A549 (cell line): ENCODE data around the gene PLCH2.

Experiments
- HDAC2 ChIP-seq: fragments of 200-600 bp; sonication (generic); IDR thresholded peaks from 2 replicates; pipeline ENCODE4 v1.6.1; 2016
- KDM5A ChIP-seq: fragments of 200-600 bp; sonication (generic); IDR thresholded peaks from 2 replicates; pipeline ENCODE4 v1.6.1; 2016; ENCODE audit warnings: antibody characterized with exemption, mild to moderate bottlenecking
- MYC ChIP-seq: IDR thresholded peaks from 2 replicates; pipeline ENCODE4 v1.6.1; 2012; ENCODE audit warnings: mild to moderate bottlenecking, inconsistent platforms, low read length, improper control_type of control experiment, borderline replicate concordance
- NR3C1 ChIP-seq: fragments of >200 bp; sonication (Bioruptor Twin); formaldehyde crosslinking; IDR thresholded peaks from 3 replicates; pipeline ENCODE4 v1.6.1; 2017
- PBX3 ChIP-seq: IDR thresholded peaks from 2 replicates; pipeline ENCODE4 v1.6.1; 2012
- RCOR1 ChIP-seq: fragments of 150-350 bp; IDR thresholded peaks from 2 replicates; pipeline ENCODE4 v1.6.1; 2014; ENCODE audit warnings: antibody characterized with exemption, low read length, low read depth
- TP53 ChIP-seq: fragments of 250-450 bp; sonication (Bioruptor Pico); IDR thresholded peaks from 2 replicates; pipeline ENCODE4 v1.5.0; 2021; ENCODE audit warnings: mild to moderate bottlenecking, moderate library complexity
- ZSCAN20 ChIP-seq: fragments of 250-450 bp; sonication (Bioruptor Pico); IDR thresholded peaks from 2 replicates; pipeline ENCODE4 v1.8.0; 2022; ENCODE audit warnings: mild to moderate bottlenecking, moderate library complexity
- TF ChIP-seq, protein P1 (sequence below): fragments of >200 bp; sonication (Bioruptor Twin); formaldehyde crosslinking; IDR thresholded peaks from 3 replicates; pipeline ENCODE4 v1.5.1; 2016

DNA sequence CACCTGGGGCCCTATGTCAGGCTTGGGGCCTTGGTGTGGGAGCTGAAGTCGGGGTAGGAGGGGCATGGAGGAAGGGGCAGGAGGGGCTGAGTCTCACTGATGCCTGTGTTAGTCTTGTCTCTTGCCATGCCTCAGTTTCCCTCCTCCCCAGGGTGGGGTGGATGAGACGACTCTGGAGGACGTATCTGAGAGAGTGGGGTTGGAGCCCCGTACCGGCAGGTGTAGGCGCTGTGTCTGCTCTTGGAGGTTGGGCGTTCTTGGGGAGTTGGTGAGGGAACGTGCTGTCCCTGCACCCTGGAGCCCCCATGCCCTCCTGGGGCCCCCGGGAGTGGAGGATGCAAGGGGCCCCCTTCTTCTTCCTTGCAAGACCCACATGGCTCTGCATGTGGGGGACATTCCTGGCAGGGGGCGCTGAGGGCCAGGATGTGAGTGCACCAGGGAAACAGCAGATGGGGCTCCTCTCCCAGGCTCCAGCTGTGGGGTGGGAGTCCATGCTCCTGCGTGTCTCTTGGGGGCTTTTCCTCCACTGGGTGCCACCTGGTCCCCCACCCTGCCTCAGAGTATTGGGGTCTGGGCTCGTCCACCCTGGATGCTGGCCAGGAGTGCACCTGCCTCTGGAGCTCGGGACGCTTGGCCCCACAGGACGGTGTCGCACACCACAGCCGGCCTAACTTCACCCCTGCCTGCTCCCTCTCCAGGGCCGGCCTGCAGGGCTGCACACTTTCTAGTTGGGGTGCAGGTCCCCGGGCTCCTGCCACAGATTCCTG is 78.7 kb downstream of the PLCH2 start:
- TF ChIP-seq NR3C1 (no peak), TP53 (CRISPR knock-in tag) (no peak), ZSCAN20 (CRISPR knock-in tag) (no peak), MYC (no peak), HDAC2 (no peak), KDM5A (no peak), RCOR1 (no peak), PBX3 (no peak)
- TF ChIP-seq, protein P1, sequence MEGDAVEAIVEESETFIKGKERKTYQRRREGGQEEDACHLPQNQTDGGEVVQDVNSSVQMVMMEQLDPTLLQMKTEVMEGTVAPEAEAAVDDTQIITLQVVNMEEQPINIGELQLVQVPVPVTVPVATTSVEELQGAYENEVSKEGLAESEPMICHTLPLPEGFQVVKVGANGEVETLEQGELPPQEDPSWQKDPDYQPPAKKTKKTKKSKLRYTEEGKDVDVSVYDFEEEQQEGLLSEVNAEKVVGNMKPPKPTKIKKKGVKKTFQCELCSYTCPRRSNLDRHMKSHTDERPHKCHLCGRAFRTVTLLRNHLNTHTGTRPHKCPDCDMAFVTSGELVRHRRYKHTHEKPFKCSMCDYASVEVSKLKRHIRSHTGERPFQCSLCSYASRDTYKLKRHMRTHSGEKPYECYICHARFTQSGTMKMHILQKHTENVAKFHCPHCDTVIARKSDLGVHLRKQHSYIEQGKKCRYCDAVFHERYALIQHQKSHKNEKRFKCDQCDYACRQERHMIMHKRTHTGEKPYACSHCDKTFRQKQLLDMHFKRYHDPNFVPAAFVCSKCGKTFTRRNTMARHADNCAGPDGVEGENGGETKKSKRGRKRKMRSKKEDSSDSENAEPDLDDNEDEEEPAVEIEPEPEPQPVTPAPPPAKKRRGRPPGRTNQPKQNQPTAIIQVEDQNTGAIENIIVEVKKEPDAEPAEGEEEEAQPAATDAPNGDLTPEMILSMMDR = no peak; the same call in 2 of the 3 replicates
